Colonic mucosa (tissue), 4 donors: ENCODE measurements around the gene PCGF3. TPM values are rescaled to one million over a fixed set of nuclear protein-coding genes. Genes with fewer than 3 reads are reported as not detected.

Source experiments
- DNase-seq: peaks from one replicate; pipeline ENCODE4 v3.0.0-alpha.2; 2020
- H3K27ac ChIP-seq: fragments of 200-600 bp; one replicate; pipeline ENCODE4 v1.8.0; 2021
- H3K27me3 ChIP-seq: fragments of 200-600 bp; one replicate; pipeline ENCODE4 v1.8.0; 2021
- H3K36me3 ChIP-seq: fragments of 200-600 bp; one replicate; pipeline ENCODE4 v1.8.0; 2021
- H3K4me1 ChIP-seq: fragments of 200-600 bp; one replicate; pipeline ENCODE4 v1.8.0; 2021; ENCODE audit warnings: mild to moderate bottlenecking
- H3K4me3 ChIP-seq: fragments of 200-600 bp; one replicate; pipeline ENCODE4 v1.8.0; 2021
- H3K9ac ChIP-seq, 2 donors: one replicate each; pipeline ENCODE4 v1.7.0; 2013; ENCODE audit warnings: control low read depth in 2 of 2, low read depth in 2 of 2, low read length in 2 of 2
- H3K9me3 ChIP-seq: fragments of 200-600 bp; one replicate; pipeline ENCODE4 v1.8.0; 2021
- intact Hi-C: fragments of 100-400 bp; cut with DNase I; formaldehyde crosslinking; loops from one replicate; pipeline ENCODE4 v1.14.1; 2022
- total RNA-seq, 2 donors: library from RNA; stranded (reverse); fragmentation: NEBNext Ultra II Directional in 1 of 2; extraction: Animal tissue kit (Norgen Biotek cat#: 25700) in 1 of 2; gene quantifications; one replicate each; pipeline ENCODE4 v1.2.1, GENCODE V29; 2021
- TF ChIP-seq, protein P1 (sequence below): fragments of 200-600 bp; IDR thresholded peaks from one replicate; pipeline ENCODE4 v1.8.0; 2022; ENCODE audit warnings: antibody characterized with exemption, mild to moderate bottlenecking
- donor health status: healthy.
- donor health status: DM: no; HTN: no; CAD: no.
- donor health status: DM: no; HTN: no; CAD: no.

Gene PCGF3
- total RNA-seq, 2 donors from 2014 or later: 50.8 to 53.2 TPM

DNA sequence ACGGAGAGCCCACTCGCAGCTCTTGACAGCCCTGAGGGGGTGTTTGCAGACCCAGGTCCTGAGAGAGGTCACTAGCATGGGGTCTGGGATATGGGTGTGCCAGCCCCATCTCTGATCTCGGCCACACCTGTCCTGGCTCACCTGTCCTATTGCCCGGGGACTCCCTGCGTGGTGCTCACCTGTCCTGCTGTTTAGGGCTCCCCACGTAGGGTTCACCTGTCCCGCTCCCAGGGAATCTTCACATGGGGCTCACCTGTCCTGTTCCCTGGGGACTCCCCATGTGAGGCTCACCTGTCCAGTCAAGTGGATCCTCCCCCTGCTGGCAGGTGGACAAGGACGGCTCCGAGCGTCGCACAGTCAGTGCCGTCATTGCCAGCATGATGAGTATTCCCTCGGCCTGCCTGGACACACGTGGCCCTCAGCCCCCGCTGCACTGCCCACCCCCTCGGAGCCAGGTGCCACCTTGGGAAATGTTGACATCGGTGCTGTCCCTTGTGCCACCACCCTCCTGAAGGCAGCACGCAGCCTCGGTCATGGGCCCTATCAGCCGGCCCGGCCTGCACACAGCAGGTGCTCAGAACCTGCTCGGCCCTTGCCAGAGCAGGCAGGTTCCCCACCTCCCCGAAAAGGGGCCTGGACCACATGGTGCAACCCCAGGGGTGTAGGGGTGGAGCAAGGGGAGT is 23.0 kb upstream of the PCGF3 start:
- Histone ChIP-seq H3K9ac (no peak overlapping the region), H3K27ac (no peak overlapping the region), H3K9me3 (no peaks in the 10 kb centered on the region), H3K36me3 (no peaks in the 10 kb centered on the region), H3K4me3 (no peak overlapping the region), H3K27me3 (no peaks in the 10 kb centered on the region), H3K4me1 (peaks cover 14% of the 10 kb centered on the region)
- TF ChIP-seq, protein P1, sequence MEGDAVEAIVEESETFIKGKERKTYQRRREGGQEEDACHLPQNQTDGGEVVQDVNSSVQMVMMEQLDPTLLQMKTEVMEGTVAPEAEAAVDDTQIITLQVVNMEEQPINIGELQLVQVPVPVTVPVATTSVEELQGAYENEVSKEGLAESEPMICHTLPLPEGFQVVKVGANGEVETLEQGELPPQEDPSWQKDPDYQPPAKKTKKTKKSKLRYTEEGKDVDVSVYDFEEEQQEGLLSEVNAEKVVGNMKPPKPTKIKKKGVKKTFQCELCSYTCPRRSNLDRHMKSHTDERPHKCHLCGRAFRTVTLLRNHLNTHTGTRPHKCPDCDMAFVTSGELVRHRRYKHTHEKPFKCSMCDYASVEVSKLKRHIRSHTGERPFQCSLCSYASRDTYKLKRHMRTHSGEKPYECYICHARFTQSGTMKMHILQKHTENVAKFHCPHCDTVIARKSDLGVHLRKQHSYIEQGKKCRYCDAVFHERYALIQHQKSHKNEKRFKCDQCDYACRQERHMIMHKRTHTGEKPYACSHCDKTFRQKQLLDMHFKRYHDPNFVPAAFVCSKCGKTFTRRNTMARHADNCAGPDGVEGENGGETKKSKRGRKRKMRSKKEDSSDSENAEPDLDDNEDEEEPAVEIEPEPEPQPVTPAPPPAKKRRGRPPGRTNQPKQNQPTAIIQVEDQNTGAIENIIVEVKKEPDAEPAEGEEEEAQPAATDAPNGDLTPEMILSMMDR: no peak
- no peak for DNase-seq
- intact Hi-C loops: no loop called here

DNA sequence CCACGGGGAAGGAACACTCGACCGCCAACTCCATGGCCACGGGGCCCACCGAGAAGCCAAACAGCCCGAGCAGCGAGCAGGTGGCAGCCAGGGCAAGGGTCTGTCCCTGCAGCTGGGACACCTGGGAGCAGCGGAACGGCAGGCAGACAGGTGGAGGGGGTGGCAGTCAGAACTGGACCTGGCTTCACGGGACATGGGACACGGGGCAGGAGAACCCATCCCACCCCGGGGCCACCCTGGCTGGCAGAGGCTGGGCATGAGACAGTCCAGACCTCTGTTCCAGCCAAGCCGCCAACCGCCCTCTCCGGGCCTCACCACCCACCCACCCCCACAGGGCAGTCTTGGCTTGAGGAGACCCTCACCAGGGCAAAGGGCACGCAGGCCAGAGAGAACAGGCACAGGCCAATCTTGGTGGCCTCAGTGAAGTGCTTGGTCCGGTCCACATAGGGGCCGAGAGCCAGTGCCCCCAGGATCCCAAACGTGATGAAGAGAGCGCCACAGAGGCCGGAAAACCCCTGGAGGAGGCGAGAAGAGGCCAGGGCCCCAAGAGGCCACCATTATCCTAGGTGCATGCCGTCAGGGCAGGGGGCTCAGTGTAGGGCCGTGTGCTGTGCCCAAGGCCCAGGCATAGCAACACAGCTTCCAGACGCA is 22.3 kb upstream of the PCGF3 start:
- Histone ChIP-seq H3K9me3 (no peaks in the 10 kb centered on the region), H3K36me3 (no peaks in the 10 kb centered on the region), H3K4me3 (no peak overlapping the region), H3K9ac (peak overlapping the region in 1 of 2 donors; percentile 12), H3K27me3 (no peaks in the 10 kb centered on the region), H3K27ac (no peak overlapping the region), H3K4me1 (peaks cover 19% of the 10 kb centered on the region)
- TF ChIP-seq, protein P1: no peak
- DNase-seq: no peak
- intact Hi-C loops: no loop called here

DNA sequence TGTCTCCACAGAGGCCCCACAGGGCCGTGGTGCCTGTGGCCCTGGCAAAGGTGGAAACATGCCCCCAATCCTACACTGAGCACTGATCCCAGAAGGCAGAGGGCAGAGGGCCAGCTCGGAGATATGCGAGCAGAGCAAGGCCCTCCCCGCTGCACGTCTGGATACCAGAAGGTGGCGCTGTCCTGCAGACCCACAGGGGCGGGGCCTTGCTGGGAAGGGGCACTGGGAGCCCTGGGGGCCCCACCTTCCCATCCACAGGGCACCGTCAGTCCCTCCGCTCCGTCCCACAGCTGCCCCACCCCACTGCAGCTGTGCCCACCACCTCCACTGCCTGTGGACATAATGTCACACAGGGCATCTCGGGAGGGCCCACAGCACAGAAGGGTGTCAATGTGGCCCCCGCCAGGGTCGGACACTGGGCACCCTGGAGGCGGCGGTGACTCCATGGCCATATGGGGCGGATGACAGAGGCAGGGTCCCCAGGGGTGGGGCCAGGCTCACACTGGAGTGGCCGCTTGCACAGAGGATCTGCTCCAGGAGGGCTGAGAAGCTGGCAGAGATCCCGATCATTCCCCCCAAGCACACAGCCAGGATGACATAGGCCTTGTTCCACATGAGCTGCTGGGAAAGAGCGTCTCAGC is 21.5 kb upstream of the PCGF3 start:
- DNase-seq: peak; percentile 78
- TF ChIP-seq, protein P1: peak; percentile 78
- peak overlapping the region in 1 of 2 donors; percentile 12 for H3K9ac ChIP-seq
- intact Hi-C loops: no loop called here
- H3K4me1 ChIP-seq: peaks cover 21% of the 10 kb centered on the region
- no peak overlapping the region for H3K27ac ChIP-seq
- no peaks in the 10 kb centered on the region for H3K36me3 ChIP-seq
- H3K4me3 ChIP-seq: no peak overlapping the region
- H3K27me3 ChIP-seq: no peaks in the 10 kb centered on the region
- H3K9me3 ChIP-seq: no peaks in the 10 kb centered on the region

DNA sequence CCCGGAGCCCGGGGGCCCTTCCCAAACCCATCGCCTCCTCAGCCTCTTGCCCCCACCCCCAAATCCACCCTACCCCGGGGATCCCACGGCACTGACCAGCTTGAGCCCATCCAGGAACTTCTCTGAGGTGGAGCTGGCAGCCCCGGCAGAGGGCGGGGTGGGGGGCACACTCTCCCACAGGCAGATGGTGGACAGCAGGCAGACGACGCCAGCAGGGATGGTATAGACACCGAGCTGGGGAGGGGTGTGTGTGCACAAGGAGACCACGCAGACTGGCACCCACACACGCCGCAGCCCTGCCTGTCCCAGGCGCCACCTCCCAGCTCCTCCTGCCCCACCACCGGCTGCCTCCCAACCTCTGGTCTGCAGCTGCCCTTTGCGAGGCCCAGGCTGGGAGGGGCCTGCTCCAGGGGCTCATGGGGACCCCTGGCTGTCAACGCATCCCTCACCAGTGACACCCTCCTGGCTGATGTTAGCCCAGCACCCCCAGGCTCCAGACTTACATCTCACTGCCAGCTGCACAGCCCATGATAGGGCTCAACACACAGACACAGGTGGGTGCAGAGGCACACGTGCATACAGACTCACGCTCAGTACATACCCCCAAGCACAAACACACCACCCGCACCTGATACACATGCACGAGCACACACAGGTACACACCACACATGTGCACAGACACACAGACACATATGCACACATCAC is 20.9 kb upstream of the PCGF3 start:
- Histone ChIP-seq H3K9ac (no peak overlapping the region), H3K36me3 (no peaks in the 10 kb centered on the region), H3K27ac (no peak overlapping the region), H3K27me3 (no peaks in the 10 kb centered on the region), H3K9me3 (no peaks in the 10 kb centered on the region), H3K4me3 (no peak overlapping the region), H3K4me1 (peaks cover 23% of the 10 kb centered on the region)
- intact Hi-C loops: no loop called here
- TF ChIP-seq, protein P1: no peak
- no peak for DNase-seq

- Histone ChIP-seq H3K9me3 (no peaks in the 10 kb centered on the region), H3K27me3 (no peaks in the 10 kb centered on the region), H3K27ac (no peak overlapping the region), H3K9ac (no peak overlapping the region), H3K4me3 (no peak overlapping the region), H3K36me3 (no peaks in the 10 kb centered on the region), H3K4me1 (peaks cover 23% of the 10 kb centered on the region)
- intact Hi-C loops: no loop called here
- DNase-seq: no peak
- TF ChIP-seq, protein P1: no peak
These were observed 19.8 kb upstream of the PCGF3 start for GRCh38 chr4:685679-686412.
